ENCODE measurements around the gene MT1E. TPM values are rescaled to one million over a fixed set of nuclear protein-coding genes. Genes with fewer than 3 reads are reported as not detected.

MT1E gene
- total and polyA plus RNA-seq, 7 donors: 82.0 to 813 (median 173) TPM

GRCh38 chr16:56608876-56609462 lies 16.6 kb upstream of the MT1E start:
- no peaks in the 10 kb centered on the region for H3K9me3 ChIP-seq
- intact Hi-C loops (cut with DNase I): loop anchor here (1.0 to 10.0 kb wide), 5 partner anchors 16 to 326 kb away; partner anchors contain the start of genes AMFR, HERPUD1, MT1E and MT1X
- H3K4me1 ChIP-seq: peaks cover 0 to 44% (median 44%) of the 10 kb centered on the region in 4 donors
- H3K27ac ChIP-seq: peak overlapping the region; percentile 86 to 93 (median 89)
- H3K4me3 ChIP-seq: peak overlapping the region; percentile 47 to 62 (median 54)
- DNase-seq: no peak
- H3K27me3 ChIP-seq: no peaks in the 10 kb centered on the region
- WGBS, 2 donors: 0% methylated on average over 21 of the region's 21 CpGs
- no peaks in the 10 kb centered on the region for H3K36me3 ChIP-seq
- TF ChIP-seq CTCF (IDR thresholded peaks at IDR 0.05): peak in 1 of 4 experiments; percentile 7
- TF ChIP-seq POLR2A (IDR thresholded peaks at IDR 0.05): no peak
- no peak for TF ChIP-seq EP300 (IDR thresholded peaks at IDR 0.05)
- no peak for TF ChIP-seq POLR2AphosphoS5 (IDR thresholded peaks at IDR 0.05)

GRCh38 chr16:56609463-56609921 lies 16.1 kb upstream of the MT1E start:
- intact Hi-C loops (cut with DNase I): loop anchor here (5.0 to 10.0 kb wide), 3 partner anchors 33 to 325 kb away; partner anchors contain the start of genes AMFR and HERPUD1
- H3K27me3 ChIP-seq: no peaks in the 10 kb centered on the region
- peak overlapping the region; percentile 86 to 93 (median 89) for H3K27ac ChIP-seq
- 1% methylated on average over 6 of the region's 6 CpGs for WGBS, 2 donors
- H3K4me1 ChIP-seq: peaks cover 0 to 44% (median 44%) of the 10 kb centered on the region in 4 donors
- H3K9me3 ChIP-seq: no peaks in the 10 kb centered on the region
- H3K4me3 ChIP-seq: peak overlapping the region; percentile 47 to 62 (median 54)
- TF ChIP-seq POLR2A (IDR thresholded peaks at IDR 0.05): no peak
- no peak for TF ChIP-seq CTCF (IDR thresholded peaks at IDR 0.05)
- peak in 3 of 4 donors; percentile 57 to 66 (median 66) for TF ChIP-seq POLR2AphosphoS5 (IDR thresholded peaks at IDR 0.05)
- peak in 1 of 4 donors; percentile 9 for TF ChIP-seq EP300 (IDR thresholded peaks at IDR 0.05)
- DNase-seq: peak; percentile 89
- H3K36me3 ChIP-seq: no peaks in the 10 kb centered on the region

- peak overlapping the region; percentile 86 to 93 (median 89) for H3K27ac ChIP-seq
- H3K36me3 ChIP-seq: no peaks in the 10 kb centered on the region
- TF ChIP-seq POLR2A (IDR thresholded peaks at IDR 0.05): no peak
- peak; percentile 15 to 81 (median 60) for TF ChIP-seq POLR2AphosphoS5 (IDR thresholded peaks at IDR 0.05)
- no peak for TF ChIP-seq CTCF (IDR thresholded peaks at IDR 0.05)
- TF ChIP-seq EP300 (IDR thresholded peaks at IDR 0.05): peak in 2 of 4 donors; percentile 48 to 79
- no peaks in the 10 kb centered on the region for H3K9me3 ChIP-seq
- 8 to 23% methylated on average over 10 of the region's 10 CpGs for WGBS, 2 donors
- DNase-seq: peak; percentile 83
- intact Hi-C loops (cut with DNase I): no loop called here
- peaks cover 0 to 44% (median 44%) of the 10 kb centered on the region in 4 donors for H3K4me1 ChIP-seq
- H3K27me3 ChIP-seq: no peaks in the 10 kb centered on the region
- H3K4me3 ChIP-seq: peak overlapping the region; percentile 47 to 62 (median 54)
Measured at GRCh38 chr16:56610017-56610608, 15.5 kb upstream of the MT1E start.

- peak overlapping the region; percentile 86 to 93 (median 89) for H3K27ac ChIP-seq
- no peaks in the 10 kb centered on the region for H3K9me3 ChIP-seq
- H3K36me3 ChIP-seq: no peaks in the 10 kb centered on the region
- DNase-seq: no peak
- peak overlapping the region in 2 of 4 donors; percentile 59 to 62 for H3K4me3 ChIP-seq
- H3K27me3 ChIP-seq: no peaks in the 10 kb centered on the region
- peaks cover 0 to 44% (median 43%) of the 10 kb centered on the region in 4 donors for H3K4me1 ChIP-seq
- TF ChIP-seq CTCF (IDR thresholded peaks at IDR 0.05): no peak
- TF ChIP-seq POLR2AphosphoS5 (IDR thresholded peaks at IDR 0.05): no peak
- TF ChIP-seq EP300 (IDR thresholded peaks at IDR 0.05): no peak
- TF ChIP-seq POLR2A (IDR thresholded peaks at IDR 0.05): no peak
- intact Hi-C loops (cut with DNase I): no loop called here
- WGBS, 2 donors: 35 to 44% methylated on average over 2 of the region's 2 CpGs
Measured at GRCh38 chr16:56610609-56611111, 14.9 kb upstream of the MT1E start.
